IgD-negative memory B cell (primary cell): ENCODE results near the gene SYTL5. TPM values are rescaled to one million over a fixed set of nuclear protein-coding genes. Genes with fewer than 3 reads are reported as not detected.

Experiments used
- H3K27ac Mint-ChIP-seq, 3 donors: one replicate each; pipeline ENCODE4 v1.8.0; 2020 to 2022; ENCODE audit warnings: mild to moderate bottlenecking in 3 of 3, mixed read lengths in 3 of 3, moderate library complexity in 1 of 3
- H3K27me3 Mint-ChIP-seq: one replicate; pipeline ENCODE4 v1.8.0; 2021; ENCODE audit warnings: mixed read lengths
- H3K36me3 Mint-ChIP-seq: one replicate; pipeline ENCODE4 v1.8.0; 2020; ENCODE audit warnings: mild to moderate bottlenecking, mixed read lengths
- H3K4me1 Mint-ChIP-seq, 3 donors: one replicate each; pipeline ENCODE4 v1.8.0; 2020 to 2022; ENCODE audit warnings: mixed read lengths in 3 of 3, mild to moderate bottlenecking in 1 of 3
- H3K4me3 Mint-ChIP-seq, 4 donors: one replicate each; pipeline ENCODE4 v1.8.0; 2020 to 2022; ENCODE audit warnings: mild to moderate bottlenecking in 4 of 4, mixed read lengths in 4 of 4, moderate library complexity in 3 of 4
- H3K9me3 Mint-ChIP-seq, 3 donors: one replicate each; pipeline ENCODE4 v1.8.0; 2020 to 2021; ENCODE audit warnings: mixed read lengths in 3 of 3, mild to moderate bottlenecking in 1 of 3
- polyA plus RNA-seq: library from polyadenylated mRNA; unstranded; fragments of 300-500 nt; fragmentation: Illumina TruSeq; gene quantifications from one replicate; pipeline ENCODE4 v1.2.3, GENCODE V29; 2021

SYTL5 gene
- polyA plus RNA-seq, 1 donor from 2014 or later: not detected

- Mint-ChIP-seq H3K36me3 (no peaks in the 10 kb centered on the region), H3K4me1 (no peaks in the 10 kb centered on the region), H3K9me3 (peaks cover 0 to 2% (median 0%) of the 10 kb centered on the region in 3 donors), H3K27me3 (peaks cover 4% of the 10 kb centered on the region), H3K27ac (no peak overlapping the region), H3K4me3 (no peak overlapping the region)
These were observed 164.2 kb downstream of the SYTL5 start for GRCh38 chrX:38170556-38170955.

GRCh38 chrX:38172596-38172995 is 166.2 kb downstream of the SYTL5 start:
- no peaks in the 10 kb centered on the region for H3K4me1 Mint-ChIP-seq
- H3K9me3 Mint-ChIP-seq: peaks cover 0 to 2% (median 0%) of the 10 kb centered on the region in 3 donors
- H3K27me3 Mint-ChIP-seq: peaks cover 6% of the 10 kb centered on the region
- no peak overlapping the region for H3K27ac Mint-ChIP-seq
- H3K4me3 Mint-ChIP-seq: no peak overlapping the region
- H3K36me3 Mint-ChIP-seq: no peaks in the 10 kb centered on the region

DNA sequence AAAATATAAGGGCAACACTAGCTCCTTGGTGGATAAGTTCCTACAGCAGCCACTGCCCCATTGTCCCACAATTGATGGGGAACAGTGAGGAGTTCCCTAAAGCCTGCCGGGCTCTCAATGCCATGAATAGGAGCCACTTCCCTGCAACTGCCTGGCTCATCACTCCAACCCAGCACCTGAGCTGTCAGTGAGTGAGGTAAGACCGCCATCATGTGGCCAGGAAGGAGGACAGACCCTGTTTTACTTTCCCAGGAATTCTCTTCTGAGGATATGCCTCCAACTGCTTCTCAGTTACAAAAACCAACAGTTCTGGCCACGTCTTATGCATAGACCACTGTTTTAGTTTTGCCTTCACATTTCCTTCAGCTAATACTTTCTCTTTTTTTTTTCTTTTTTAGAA is 168.8 kb downstream of the SYTL5 start:
- Mint-ChIP-seq H3K27ac (no peak overlapping the region), H3K4me3 (no peak overlapping the region), H3K9me3 (no peaks in the 10 kb centered on the region), H3K36me3 (no peaks in the 10 kb centered on the region), H3K4me1 (no peaks in the 10 kb centered on the region), H3K27me3 (peaks cover 10% of the 10 kb centered on the region)

GRCh38 chrX:38178396-38178795 is 172.0 kb downstream of the SYTL5 start:
- Mint-ChIP-seq H3K4me3 (no peak overlapping the region), H3K9me3 (no peaks in the 10 kb centered on the region), H3K4me1 (no peaks in the 10 kb centered on the region), H3K27ac (no peak overlapping the region), H3K36me3 (no peaks in the 10 kb centered on the region), H3K27me3 (peaks cover 6% of the 10 kb centered on the region)

Other genes with a start within 250 kb of the SYTL5 start
- 122 TPM for gene CYBB, start 226.5 kb upstream of the SYTL5 start, polyA plus RNA-seq
- gene DYNLT3, start 159.0 kb upstream of the SYTL5 start, polyA plus RNA-seq: 29.1 TPM
- gene SRPX, start 214.3 kb downstream of the SYTL5 start, polyA plus RNA-seq: not detected